HG03571 (cell line): ENCODE results near the gene VPREB3.

Experiments
- ATAC-seq: cut with Tn5 transposase; IDR thresholded peaks from one replicate; pipeline ENCODE4 v1.9.1; 2021; ENCODE audit not compliant: unreplicated experiment

VPREB3 gene, protein sequence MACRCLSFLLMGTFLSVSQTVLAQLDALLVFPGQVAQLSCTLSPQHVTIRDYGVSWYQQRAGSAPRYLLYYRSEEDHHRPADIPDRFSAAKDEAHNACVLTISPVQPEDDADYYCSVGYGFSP

DNA sequence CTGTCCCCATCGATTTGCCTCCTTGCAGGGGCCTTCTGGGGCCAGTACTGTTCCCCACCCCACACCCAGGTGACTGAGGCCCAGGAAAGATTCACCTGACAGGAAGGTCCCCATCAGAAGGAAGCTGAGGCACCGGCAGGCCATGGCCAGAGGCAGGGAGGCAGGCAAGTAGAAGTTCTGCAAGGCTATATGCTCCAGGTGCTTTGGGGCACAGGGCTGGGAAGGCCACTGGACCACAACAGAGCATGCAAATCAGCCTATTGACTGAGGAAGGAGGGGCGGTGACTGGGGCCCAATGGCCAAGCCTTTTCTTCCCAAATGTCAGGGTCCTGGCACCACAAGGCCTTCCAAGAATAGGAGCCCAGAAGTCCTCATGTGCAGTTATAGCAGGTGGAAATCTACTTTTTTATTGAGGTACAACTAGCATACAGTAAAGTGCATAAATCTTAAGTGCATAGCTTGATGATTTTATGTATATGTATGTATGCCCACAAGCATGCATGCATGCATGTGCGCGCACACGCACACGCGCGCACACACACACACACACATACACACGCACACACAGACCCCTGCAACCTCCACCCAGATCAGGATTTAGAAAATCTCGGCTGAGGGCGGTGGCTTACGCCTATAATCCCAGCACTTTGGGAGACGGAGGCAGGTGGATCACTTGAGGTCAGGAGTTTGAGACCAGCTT is at the start of gene VPREB3:
Gene VPREB3, minus strand, starts transcription at position 206 of the 700 bp plus-strand sequence. Its CDS starts 62 bp downstream, at position 144.
- no peak for ATAC-seq

DNA sequence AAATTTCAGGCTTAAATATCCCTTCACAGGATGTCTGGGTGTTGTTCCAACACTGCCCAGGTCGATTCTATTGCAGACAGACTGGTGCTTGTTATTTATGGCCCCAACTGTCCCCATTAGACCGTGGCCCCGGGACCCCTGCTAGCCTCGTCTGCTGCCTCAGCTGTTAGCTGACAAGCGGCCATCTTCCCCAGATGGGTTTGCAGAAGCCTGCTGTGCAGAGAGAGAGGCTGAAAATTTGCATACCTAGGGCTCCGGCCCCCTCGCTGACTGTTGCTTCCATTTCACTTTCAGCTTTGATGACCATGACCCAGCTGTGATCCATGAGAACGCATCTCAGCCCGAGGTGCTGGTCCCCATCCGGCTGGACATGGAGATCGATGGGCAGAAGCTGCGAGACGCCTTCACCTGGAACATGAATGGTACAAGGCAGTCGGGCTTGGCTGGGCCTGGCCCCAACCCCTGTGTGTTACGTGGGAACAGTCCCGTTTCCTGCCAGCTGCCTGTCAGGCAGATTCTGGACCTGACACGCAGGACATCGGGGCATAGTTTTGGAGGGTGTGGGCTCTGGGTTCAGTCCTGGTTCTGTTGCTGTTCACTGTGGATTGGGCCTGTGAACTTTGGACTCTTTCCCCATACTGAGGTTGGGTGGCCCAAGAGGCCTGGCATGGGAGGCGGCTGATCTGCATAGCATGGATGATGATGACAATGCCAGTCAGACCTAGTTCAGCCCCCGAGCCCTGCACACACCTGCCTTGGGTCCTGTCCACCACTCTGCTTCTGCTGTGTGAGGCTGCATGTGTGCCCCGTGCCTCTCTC is 49.0 kb upstream of the VPREB3 start:
- no peak for ATAC-seq

DNA sequence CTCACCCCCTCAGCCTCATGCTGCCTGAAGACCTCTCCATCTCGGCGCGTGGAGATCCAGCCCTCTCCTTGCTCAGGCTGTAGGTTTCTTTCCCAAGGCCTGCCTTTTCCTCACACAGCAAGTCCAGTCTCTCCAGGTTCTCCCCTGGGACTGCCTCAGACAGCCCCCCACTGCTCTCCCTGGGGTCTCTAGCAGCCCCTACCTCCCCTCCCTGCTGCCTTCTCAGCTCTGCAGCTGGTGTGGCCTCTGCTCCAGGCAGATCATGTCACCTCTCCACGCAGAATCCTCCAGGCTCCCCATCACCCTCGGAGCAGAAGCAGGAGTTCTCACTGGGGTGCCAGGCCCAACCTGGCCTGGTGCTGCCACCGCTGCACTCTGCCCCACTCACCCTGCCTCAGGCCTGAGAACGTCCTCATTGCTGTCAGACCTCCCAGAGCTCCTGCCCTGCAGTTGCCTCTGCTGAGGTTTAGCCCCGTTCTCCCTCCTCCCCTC is 47.7 kb upstream of the VPREB3 start:
- ATAC-seq: no peak

DNA sequence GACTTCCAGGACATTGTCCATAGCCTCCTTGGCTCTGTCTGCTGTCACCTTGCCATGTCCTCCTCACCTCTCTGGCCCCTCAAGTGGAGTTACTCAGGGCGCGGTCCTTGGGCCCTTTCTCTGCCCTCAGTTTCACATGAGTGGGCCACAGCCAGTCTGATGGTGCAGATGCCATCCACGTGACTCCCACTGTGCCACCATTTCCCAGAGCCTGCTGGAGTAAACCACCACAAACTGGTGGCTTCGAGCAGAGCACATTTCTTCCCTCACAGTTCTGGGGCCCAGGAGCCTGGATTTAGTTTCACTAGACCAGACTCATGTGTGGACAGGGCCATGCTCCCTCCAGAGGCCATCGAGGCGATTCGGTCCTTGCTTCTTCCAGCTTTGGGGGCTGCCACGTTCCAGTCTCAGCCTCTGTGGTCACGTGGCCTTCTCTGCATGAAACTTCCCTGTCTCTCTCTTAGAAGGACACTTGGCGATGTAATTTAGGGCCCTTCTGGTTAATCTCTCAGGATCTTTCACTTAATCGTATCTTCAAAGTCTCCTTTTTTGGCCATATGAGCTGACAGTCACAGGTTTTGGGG is 47.1 kb upstream of the VPREB3 start:
- no peak for ATAC-seq

DNA sequence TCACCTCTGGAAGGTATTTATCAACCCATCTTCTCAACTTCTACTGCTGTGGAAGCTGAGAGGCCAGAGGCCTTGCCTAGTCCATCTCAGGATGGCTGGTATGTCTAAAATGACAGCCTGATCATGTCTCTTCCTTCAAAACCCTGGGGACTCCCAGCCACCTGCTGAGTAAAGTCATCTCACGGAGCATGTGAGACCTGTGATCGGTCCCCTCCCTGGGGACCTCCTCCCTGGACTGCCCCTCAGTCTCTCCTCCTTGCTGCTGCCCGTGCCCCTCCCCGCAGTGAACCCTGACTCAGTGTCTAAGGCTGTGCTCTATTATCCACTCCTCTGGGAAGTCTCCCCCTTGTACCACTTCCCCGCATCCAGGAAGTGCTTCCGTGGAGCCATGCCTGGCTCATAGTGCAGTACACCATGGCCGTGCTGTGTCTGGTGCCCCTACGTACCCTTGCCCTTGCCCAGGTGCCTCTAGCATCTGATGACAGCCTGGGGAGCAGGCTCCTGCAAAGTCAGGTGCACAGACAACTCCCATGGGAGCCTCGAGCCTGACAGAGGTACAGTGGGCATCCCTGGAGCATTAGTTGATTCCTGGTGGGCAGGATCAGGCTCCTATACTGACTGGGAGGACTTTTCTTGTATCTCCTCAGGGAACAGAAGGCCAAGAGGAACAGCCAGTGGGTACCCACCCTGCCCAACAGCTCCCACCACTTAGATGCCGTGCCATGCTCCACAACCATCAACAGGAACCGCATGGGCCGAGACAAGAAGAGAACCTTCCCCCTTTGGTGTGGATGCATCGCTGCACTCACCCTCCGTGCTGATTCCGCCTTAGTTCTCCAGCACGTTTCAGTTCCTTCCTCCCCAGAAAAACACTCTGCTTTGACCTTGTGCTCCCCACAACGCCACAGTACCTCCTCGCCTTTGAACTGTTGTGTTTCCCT is 46.3 kb upstream of the VPREB3 start:
- peak; percentile 39 for ATAC-seq

DNA sequence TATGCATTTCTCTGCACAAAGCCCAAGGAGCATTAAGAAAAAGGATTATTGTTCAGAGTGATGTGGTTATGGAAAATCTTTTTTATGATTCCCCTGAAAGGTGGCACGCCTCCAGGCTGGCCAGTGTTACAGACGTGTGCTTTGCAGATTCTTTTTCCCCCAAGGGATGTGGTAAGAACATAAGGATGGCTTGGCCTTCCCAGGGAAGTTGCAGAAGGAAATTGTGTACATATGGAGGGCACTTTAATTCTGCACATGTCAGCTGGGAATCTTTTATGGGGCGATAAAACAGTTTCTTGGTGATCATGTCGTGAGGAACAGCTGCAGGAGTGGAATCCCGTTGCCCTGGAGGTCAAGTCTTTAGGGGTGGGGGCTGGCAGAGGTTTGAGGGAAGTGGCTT is 42.2 kb upstream of the VPREB3 start:
- ATAC-seq: no peak

DNA sequence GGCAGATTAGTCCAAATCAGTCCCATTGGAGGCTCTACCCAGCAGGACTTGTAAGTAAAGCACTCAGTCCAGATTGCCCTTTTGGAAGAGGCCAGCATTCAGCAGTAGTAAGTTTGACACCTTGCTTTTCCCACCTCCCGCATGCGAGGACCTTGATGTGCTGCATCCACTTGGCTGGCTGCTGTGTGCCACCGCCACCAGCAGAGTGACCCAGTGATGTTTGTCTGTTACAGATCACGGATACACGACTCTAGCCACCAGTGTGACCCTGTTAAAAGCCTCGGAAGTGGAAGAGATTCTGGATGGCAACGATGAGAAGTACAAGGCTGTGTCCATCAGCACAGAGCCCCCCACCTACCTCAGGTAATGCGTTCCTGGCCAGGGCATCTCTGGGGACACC is 39.1 kb upstream of the VPREB3 start:
- no peak for ATAC-seq

DNA sequence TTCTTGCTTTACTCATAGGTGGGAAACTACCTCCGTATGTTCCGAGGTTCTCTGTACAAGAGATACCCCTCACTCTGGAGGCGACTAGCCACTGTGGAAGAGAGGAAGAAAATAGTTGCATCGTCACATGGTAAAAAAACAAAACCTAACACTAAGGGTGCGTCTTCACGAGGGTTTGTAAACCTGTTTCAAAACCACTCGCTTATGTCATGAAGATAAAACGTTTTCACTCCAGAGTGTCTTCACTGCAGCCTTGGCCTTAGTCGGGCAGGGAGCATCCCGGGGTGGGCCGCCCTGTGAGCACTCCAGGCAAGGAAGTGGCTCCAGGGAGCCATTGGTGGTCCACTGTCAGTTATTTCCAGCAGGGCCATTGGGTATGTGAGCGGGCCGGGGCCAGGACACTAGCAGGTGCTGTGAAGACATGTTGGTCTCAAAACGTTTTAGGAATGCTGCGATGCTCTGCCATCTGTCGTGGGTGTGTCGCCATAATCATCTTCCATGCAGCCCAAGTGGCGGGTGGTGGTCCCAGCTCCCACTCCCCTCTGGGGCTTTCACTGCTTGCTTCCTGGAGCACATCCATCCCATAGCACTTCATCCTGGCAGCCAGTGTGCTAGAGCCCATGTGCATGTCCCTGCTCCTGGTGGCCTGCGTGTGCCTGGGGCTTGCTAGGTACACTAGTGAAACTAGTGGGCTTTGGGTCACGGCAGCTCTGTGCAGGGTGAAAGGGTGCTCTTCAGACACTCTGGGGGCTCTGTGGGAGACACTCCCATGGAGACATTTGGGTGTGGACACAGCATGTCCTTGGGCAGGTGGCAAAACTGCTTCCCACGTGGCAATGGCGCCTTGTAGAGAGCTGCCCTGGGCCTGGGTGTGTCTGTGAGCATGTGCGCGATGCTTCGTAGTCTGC is 37.8 kb upstream of the VPREB3 start:
- no peak for ATAC-seq

DNA sequence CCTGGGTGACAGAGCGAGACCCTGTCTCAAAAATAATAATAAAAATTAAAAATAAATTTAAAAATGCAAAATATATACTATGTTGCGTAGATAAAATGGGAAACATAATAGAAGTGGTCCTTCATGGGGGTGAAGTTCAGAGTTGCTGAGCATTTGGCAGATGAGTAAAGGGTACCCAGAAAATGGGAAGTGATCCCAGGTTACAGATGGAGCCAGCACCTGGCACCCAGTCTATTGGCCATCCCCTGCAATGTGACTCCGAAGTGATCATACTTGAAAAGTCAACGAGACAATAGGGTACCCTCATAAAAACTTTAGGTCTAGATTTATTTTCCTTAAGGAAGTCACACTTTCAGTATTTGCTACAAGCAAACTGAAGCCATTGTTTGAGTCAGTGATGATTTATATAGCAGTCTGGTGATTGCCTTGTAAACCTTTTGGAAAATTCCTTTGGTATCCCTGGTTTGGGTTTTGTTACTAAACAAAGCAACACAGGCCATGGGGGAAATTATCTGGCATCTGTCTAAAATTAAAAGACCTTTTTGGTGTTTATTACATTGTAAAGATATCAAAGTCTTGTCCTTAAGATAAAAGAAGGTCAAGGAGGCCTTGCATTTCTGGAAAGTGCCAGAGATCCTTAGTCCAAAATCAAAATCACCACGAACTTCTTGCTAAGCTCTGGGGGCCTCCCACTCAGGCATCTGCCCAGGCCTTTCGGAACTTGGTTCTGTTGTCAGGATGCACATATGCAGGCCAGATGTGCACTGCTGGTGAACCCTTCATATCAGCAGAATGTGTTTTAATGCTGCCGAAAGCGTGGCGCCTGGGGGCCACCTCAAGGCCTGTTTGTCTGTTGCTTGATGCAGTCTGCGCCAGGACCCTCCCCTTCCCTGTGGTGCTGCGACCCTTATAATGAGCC is 36.9 kb upstream of the VPREB3 start:
- no peak for ATAC-seq

DNA sequence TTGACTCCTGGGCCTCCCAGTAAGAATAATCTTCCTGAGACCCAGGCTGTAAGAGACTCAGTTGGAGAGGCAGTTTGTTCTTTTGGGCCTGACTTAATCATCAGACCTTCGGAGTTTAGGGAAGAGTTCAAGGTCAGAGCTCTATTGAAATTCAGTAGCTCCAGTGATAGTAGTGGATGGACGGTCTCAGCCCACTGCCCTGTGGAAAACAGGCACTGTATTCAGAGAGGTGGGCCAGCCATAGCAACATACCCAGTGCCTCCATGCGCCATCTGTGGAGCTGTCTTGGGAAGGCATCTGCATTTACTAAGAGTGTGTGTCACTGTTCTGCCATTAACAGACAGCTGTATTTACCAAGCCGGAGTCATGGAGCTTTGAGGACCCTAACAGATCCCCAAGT is 35.4 kb upstream of the VPREB3 start:
- ATAC-seq: no peak

DNA sequence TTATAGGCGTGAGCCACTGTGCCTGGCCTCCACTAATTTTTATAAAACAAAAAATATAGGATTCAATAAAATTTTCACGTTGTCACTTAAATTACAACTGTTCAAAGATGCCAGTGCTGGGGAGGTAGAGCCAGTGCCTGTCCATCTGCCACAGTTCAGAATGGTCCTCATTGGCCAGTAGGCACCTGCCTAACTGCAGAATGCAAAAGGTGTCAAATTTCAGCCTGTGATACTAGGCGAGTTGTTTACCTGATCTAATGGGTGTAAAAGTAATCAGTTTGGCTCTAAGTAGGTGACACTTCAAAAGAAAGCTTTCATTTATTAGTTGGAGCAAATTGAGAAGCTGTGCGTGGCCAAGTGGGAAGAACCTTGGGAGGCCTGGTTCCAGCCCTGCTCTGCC is 34.9 kb upstream of the VPREB3 start:
- no peak for ATAC-seq

DNA sequence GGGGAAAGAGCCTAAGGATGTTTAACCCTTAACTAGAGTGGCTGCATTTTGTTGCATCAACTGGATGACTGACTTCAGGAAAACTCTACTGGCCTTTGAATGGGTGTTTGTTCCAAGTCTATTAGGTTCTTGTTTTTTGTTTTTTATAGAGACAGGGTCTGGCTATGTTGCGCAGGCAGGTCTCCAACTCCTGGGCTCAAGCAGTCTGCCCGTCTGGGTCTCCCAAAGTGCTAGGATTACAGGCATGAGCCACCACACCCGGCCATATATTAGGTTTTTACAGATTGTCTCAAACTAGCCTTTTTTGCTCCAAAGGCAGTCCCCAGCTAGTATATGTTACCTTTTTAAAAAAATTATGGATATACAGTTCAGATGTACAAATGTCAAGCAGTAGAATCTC is 33.7 kb upstream of the VPREB3 start:
- ATAC-seq: no peak

DNA sequence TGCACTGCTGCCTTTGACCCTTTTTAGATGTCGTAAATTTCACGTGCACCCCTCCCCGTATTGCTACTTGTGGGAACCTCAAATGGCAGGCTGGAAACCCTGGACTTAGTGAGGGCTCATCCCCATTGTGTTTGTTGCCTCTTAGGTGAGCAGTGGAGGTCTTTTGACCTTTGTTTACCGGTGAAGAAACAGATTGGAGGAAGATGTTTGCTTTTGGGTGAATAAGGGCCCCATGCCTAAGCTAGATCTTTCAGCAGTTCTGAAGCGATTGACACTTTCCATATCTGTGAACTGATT is 33.3 kb upstream of the VPREB3 start:
- ATAC-seq: no peak

DNA sequence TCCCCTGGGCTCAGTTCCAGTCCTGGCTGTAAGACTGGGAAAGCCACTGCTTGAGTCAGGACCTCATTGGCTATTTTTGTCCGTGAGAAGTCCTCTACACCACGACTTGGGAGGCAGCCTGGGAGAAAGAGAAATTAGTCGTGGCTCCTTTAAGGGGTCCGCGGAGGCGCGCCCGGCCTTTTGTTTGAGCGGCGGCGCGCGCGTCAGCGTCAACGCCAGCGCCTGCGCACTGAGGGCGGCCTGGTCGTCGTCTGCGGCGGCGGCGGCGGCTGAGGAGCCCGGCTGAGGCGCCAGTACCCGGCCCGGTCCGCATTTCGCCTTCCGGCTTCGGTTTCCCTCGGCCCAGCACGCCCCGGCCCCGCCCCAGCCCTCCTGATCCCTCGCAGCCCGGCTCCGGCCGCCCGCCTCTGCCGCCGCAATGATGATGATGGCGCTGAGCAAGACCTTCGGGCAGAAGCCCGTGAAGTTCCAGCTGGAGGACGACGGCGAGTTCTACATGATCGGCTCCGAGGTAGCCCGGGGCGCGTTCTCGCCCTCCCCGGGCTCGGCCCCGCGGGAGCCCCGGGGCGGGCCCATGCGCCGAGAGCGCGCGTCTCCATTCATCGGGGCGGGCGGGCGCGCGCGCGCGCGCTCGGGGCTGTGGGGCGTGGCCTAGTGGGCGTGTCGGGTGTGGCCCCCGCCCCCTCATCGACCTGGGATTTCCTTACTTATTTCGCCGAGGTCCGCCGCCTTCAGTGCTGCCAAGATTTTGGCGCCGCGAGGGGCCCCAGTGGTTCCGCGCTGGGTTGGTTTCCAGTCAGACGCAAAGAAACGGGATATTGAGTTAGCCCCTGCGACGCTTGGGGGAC is 32.8 kb upstream of the VPREB3 start, which contains the start of gene SMARCB1:
Gene SMARCB1, plus strand, starts transcription at position 215 of the 848 bp plus-strand sequence. Its CDS starts 204 bp downstream, at position 419.
- peak; percentile 67 for ATAC-seq

DNA sequence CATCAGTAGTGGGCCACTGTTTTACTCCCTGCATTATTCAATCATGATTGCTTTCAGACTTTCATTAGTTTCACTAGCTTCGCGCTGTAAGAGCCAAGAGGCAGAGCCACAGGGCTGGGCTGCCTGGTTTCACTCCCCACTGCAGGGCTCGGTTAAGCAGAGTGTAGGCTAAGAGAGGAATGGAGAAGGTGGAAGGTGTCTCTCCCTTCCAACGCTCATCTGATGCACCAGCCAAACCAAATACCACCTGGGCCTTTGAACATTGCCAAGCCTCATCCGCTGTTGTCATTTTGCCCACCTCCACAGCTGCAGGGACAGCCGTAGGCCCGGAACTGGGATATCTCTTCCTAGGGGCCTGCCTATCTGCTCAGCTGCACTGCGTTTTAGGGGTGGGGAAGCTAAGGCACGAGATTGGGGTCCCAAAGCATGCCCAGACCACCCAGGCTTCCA is 32.1 kb upstream of the VPREB3 start:
- ATAC-seq: no peak

DNA sequence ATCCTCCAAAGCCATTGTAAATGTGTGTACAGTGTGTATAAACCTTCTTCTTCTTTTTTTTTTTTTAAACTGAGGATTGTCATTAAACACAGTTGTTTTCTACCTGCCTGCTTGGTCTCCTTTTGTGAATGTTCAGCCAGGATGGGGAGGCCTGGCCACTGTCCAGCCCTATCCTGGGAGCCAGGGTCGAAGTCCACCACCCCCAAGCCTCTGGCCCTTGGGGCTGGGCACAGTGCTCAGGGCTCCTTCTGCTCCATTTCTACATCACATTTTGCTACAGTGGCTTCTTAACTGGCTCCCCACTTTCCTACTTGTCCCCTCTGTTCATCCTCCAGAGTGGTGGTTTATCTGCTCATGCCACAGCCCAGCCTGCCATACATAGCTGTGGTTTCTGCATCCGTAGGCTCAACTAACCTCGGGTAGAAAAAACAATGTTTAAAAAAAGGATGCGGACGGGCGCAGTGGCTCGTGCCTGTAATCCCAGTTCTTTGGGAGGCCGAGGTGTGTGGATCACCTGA is 30.0 kb upstream of the VPREB3 start:
- no peak for ATAC-seq
